Type B pancreatic cell (in vitro differentiated cells): ENCODE measurements around the gene PSIP1. TPM values are rescaled to one million over a fixed set of nuclear protein-coding genes. Genes with fewer than 3 reads are reported as not detected.

Experiments used
- DNase-seq: peaks from one replicate; pipeline ENCODE4 v3.0.0; 2021; ENCODE audit warnings: mixed read lengths; ENCODE audit not compliant: unreplicated experiment; ENCODE audit errors: extremely low spot score
- H3K27ac Mint-ChIP-seq: 2 replicates; pipeline ENCODE4 v1.8.0; 2021; ENCODE audit warnings: mild to moderate bottlenecking, mixed read lengths
- H3K27me3 Mint-ChIP-seq: 2 replicates; pipeline ENCODE4 v1.8.0; 2021; ENCODE audit warnings: mixed read lengths
- H3K36me3 Mint-ChIP-seq: 2 replicates; pipeline ENCODE4 v1.8.0; 2021; ENCODE audit warnings: mixed read lengths
- H3K4me1 Mint-ChIP-seq: one replicate; pipeline ENCODE4 v1.8.0; 2021; ENCODE audit warnings: mixed read lengths; ENCODE audit not compliant: unreplicated experiment
- H3K4me3 Mint-ChIP-seq: 2 replicates; pipeline ENCODE4 v1.8.0; 2021; ENCODE audit warnings: mild to moderate bottlenecking, mixed read lengths
- H3K9me3 Mint-ChIP-seq: 2 replicates; pipeline ENCODE4 v1.8.0; 2021; ENCODE audit warnings: mixed read lengths
- total RNA-seq: library from RNA; stranded (reverse); gene quantifications from 2 replicates; pipeline ENCODE4 v1.2.1, GENCODE V29; 2021; ENCODE audit warnings: low replicate concordance
- TF ChIP-seq, protein P1 (sequence below): fragments of 200-600 bp; sonication (generic); conservative IDR thresholded peaks from 2 replicates; pipeline ENCODE4 v1.5.0; 2021; ENCODE audit warnings: antibody characterized with exemption, mild to moderate bottlenecking

The PSIP1 gene
- total RNA-seq, 1 donor from 2014 or later: 117 TPM

GRCh38 chr9:15421990-15422371 lies 88.8 kb downstream of the PSIP1 start:
- no peak for DNase-seq
- H3K9me3 Mint-ChIP-seq: no peaks in the 10 kb centered on the region
- no peaks in the 10 kb centered on the region for H3K27me3 Mint-ChIP-seq
- peak overlapping the region; percentile 97 for H3K27ac Mint-ChIP-seq
- peak overlapping the region; percentile 98 for H3K4me3 Mint-ChIP-seq
- peaks cover 18% of the 10 kb centered on the region for H3K36me3 Mint-ChIP-seq
- TF ChIP-seq, protein P1, sequence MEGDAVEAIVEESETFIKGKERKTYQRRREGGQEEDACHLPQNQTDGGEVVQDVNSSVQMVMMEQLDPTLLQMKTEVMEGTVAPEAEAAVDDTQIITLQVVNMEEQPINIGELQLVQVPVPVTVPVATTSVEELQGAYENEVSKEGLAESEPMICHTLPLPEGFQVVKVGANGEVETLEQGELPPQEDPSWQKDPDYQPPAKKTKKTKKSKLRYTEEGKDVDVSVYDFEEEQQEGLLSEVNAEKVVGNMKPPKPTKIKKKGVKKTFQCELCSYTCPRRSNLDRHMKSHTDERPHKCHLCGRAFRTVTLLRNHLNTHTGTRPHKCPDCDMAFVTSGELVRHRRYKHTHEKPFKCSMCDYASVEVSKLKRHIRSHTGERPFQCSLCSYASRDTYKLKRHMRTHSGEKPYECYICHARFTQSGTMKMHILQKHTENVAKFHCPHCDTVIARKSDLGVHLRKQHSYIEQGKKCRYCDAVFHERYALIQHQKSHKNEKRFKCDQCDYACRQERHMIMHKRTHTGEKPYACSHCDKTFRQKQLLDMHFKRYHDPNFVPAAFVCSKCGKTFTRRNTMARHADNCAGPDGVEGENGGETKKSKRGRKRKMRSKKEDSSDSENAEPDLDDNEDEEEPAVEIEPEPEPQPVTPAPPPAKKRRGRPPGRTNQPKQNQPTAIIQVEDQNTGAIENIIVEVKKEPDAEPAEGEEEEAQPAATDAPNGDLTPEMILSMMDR: no peak
- peaks cover 25% of the 10 kb centered on the region for H3K4me1 Mint-ChIP-seq

DNA sequence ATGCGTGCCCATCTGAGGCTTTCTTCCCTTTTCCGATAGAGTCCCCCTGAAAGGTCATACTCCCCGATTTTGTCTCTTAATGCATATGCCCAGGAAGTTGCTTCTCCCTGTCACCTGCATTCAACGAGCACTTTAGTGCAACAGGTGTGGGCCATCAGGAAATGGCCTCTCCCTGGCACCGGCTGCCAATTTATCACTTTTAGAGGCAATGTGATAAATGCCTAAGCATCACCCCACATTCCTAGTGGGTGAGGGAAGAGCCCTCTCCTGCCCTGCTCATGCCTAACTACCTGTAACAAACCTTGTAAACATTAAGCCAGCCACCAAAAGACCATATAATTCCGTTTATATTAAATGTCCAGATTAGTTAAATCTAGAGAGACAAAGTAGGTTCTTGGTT lies 89.2 kb downstream of the PSIP1 start:
- Mint-ChIP-seq H3K27ac (peak overlapping the region; percentile 97), H3K4me3 (peak overlapping the region; percentile 98)

GRCh38 chr9:15420796-15421195 lies 90.0 kb downstream of the PSIP1 start:
- TF ChIP-seq, protein P1: no peak
- H3K27ac Mint-ChIP-seq: no peak overlapping the region
- H3K9me3 Mint-ChIP-seq: peaks cover 4% of the 10 kb centered on the region
- no peak for DNase-seq
- H3K4me1 Mint-ChIP-seq: peaks cover 20% of the 10 kb centered on the region
- H3K4me3 Mint-ChIP-seq: peak overlapping the region; percentile 55
- H3K36me3 Mint-ChIP-seq: peaks cover 11% of the 10 kb centered on the region
- peaks cover 5% of the 10 kb centered on the region for H3K27me3 Mint-ChIP-seq

More for the DNA sequence above, 89.2 kb downstream of the PSIP1 start:
- H3K9me3 Mint-ChIP-seq: peaks cover 4% of the 10 kb centered on the region
- peaks cover 4% of the 10 kb centered on the region for H3K27me3 Mint-ChIP-seq
- TF ChIP-seq, protein P1: no peak
- peaks cover 17% of the 10 kb centered on the region for H3K36me3 Mint-ChIP-seq
- peaks cover 25% of the 10 kb centered on the region for H3K4me1 Mint-ChIP-seq
- no peak for DNase-seq

DNA sequence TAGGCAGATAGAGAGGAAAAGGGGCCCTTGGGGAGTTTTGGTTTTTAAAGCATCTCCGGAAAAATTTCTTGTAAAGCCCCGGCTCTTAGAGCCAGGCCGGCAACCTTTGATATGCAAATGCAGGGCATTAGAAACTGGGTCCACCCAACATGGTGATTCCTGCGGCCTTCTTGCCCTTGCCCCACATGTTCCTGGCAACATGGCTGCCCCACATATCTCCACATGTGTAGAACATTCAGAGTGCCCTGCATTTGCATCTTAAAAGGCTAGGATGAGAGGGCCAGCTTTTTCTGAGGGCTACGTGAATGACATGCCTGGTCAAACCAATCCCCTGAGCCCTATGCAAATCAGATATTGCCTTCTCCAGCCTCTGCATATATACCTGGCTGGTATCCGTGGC lies 93.1 kb downstream of the PSIP1 start:
- Mint-ChIP-seq H3K27ac (no peak overlapping the region), H3K4me3 (no peak overlapping the region), H3K9me3 (peaks cover 4% of the 10 kb centered on the region), H3K36me3 (no peaks in the 10 kb centered on the region), H3K27me3 (peaks cover 5% of the 10 kb centered on the region), H3K4me1 (peaks cover 8% of the 10 kb centered on the region)
- no peak for DNase-seq
- TF ChIP-seq, protein P1: no peak

DNA sequence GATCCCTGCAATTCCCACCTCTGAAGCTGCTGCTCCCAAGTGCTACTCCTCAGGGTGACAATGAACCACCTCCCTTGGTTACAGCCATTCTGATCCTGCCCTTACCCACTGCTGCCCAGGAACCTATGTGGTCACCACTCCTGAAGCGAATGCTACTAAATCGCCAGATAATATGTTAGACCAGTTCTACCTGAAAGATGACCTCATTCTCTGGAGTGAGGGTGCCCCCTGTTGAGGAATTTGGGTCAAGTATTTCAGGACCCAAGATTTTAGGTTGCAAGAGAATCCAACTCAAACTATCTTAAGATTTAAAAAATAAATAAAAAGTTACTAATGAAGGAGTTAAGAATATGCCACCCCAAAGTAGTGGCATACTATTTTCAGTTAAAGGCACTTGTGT lies 93.9 kb downstream of the PSIP1 start:
- TF ChIP-seq, protein P1: peak; percentile 55
- DNase-seq: no peak
- H3K4me3 Mint-ChIP-seq: no peak overlapping the region
- H3K36me3 Mint-ChIP-seq: no peaks in the 10 kb centered on the region
- H3K27ac Mint-ChIP-seq: peak overlapping the region; percentile 30
- peaks cover 5% of the 10 kb centered on the region for H3K27me3 Mint-ChIP-seq
- H3K9me3 Mint-ChIP-seq: peaks cover 4% of the 10 kb centered on the region
- H3K4me1 Mint-ChIP-seq: peaks cover 2% of the 10 kb centered on the region

Other genes starting within 250 kb of the PSIP1 start
- gene TTC39B, start 203.8 kb downstream of the PSIP1 start, total RNA-seq: 7.8 and 8.5 TPM in 2 replicates
- 28.0 and 42.6 TPM in 2 replicates for gene SNAPC3, start 88.1 kb downstream of the PSIP1 start, total RNA-seq
- 1.5 and 7.4 TPM in 2 replicates for gene CCDC171, start 42.1 kb upstream of the PSIP1 start, total RNA-seq